ENCODE data around the gene THSD4.

THSD4 gene

DNA sequence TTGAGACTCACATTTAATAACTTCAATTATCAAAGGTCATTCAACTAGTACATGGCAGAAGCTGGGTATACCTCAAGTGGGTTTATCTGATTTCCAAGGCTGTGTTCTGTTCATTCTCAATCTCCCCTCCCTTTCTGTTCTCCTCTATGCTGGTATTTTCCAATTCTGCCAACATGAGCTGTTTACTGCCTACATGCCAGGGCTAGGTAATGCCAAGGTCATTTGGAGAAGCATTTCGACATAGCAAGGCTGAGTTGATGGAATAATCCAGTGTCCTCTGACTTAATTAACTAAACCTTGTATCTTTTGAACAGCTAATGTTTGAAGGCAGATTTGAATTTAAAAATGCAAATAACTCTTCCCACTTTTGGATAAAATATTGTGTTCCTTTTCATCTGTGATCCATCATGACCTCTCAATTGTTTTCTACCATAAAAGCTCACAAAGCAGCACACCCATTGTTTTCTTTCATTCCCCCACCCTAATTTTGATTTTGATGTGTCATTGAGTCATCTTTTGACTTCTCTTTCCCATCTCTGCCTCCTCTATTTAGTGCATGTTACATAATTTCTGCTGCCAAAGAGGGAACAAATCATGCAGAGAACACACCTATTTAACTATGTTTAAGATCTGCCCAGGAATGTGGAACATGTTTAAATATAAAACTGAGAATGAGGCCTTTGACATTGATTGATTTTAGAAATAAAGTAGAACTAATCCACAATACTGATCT is 386.2 kb downstream of the THSD4 start:
- DNase-seq (ENCODE audit: low spot score), result no peak

DNA sequence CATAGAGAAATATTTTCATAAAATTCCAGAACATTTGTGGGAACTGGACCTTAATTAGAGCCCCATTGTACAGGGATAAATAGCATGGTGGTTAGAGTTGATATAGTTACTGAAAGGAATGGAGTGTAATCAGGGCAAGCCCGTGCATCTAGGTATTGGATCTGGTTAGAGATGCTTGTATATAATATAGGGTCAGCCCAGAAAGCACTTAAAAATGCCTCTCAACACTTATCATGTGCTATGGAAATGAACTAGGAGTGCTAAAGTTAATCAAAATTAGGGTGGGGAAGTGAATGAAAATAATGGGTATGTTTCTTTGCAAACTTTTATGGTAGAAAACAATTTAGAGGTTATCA is 386.8 kb downstream of the THSD4 start:
- no peak for DNase-seq (ENCODE audit: low spot score)

DNA sequence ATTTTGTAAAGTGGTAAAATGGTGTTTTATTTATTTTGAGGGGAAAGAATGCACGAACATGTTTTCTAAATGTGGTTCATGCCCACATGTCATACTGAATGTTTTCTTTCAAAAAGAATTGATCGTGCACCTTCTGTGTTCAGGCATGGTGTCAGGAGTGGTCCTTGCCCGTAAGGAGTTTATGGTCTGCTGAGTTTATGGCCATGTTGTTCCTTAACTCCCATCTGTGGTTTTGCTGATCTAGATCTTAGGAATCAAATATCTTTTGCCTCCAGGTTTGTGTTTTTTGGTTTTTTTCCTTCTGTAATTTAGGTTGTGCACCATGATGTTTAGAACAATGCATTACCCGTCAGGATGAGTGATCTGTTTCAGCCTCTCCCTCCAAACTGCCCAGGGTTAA is 390.7 kb downstream of the THSD4 start:
- DNase-seq (ENCODE audit: low spot score), result no peak

DNA sequence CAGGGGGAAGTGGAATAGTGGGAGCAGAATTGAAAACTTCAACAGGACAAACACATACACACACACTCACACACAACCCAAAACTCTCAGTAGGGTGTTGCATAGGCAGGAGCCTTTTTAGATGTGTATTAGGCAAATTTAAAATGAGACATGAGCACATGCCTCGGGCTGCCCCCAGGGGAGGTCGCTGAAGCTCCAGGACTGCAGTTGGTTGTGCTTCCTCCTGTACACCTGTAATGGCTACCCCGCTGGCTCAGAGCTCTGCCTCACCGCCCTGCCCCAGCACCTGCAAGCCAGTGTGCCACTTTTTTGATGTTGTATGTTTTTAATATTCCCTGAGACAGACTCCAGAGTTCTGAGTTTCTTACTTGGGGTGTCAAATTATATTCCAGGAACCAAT is 391.7 kb downstream of the THSD4 start:
- no peak for DNase-seq (ENCODE audit: low spot score)

DNA sequence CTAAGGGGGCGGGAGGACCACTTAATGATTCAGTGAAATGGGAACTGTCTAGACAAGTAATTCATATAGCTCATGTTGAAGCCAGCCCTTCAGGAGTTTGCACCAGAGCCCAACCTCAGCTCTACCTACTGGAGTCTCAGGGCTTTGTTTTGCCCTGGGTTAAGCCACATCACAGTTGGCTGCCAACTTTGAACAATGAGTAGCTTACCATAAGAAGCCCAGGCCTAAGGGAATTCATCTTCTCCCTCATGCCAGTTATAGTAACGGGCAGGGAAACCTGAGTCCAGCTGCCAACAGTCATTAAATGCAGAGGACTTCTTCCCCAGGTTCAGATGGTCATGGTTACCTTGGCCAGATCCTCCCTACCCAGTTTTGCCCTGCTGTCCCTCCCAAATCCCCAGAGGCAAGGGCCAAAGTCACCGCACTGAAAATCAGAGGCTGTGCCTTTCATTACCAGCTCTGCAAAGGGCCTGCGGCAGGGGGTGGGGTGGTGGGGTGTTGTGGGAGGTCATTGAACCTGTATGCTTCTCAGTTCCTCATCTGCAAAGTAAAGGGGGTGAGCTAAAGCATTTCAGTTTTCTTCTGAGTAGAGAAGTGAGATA is 392.9 kb downstream of the THSD4 start:
- no peak for DNase-seq (ENCODE audit: low spot score)

DNA sequence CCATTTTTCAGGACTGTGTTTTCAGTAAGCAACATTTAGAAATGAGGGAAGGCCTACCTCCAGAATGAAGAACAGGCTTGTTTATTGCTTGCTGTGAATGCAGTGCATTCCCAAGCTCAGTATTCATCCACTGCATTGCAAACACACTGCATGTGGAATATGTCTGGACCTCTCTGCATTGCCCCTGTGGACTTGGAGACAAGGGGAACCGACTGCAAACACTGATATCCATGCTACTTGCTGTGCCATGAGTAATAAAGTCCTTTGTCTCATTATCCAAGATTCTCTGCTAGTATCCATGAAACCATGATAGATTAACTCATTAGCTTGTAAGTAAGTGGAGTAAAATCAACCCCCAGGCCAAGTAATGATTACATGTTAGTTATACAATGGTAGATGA is 393.9 kb downstream of the THSD4 start:
- no peak for DNase-seq (ENCODE audit: low spot score)

DNA sequence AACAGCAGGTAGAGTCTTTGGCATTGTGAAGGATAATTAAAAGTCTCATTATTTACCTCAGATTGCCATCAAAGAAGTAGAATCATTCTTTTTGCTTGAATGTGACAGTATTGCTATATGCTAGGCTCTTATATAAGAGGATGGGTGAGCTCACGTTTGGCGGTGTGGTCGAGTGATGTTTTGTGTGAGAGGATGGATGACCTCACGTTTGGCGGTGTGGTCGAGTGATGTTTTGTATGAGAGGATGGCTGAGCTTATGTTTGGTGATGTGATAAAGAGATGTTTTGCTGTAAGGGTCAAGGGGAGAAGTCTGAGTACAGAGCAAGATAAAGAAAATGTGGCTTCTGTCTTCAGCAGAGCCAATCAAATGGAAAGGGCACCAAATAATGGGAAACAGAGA is 395.5 kb downstream of the THSD4 start:
- no peak for DNase-seq (ENCODE audit: low spot score)

DNA sequence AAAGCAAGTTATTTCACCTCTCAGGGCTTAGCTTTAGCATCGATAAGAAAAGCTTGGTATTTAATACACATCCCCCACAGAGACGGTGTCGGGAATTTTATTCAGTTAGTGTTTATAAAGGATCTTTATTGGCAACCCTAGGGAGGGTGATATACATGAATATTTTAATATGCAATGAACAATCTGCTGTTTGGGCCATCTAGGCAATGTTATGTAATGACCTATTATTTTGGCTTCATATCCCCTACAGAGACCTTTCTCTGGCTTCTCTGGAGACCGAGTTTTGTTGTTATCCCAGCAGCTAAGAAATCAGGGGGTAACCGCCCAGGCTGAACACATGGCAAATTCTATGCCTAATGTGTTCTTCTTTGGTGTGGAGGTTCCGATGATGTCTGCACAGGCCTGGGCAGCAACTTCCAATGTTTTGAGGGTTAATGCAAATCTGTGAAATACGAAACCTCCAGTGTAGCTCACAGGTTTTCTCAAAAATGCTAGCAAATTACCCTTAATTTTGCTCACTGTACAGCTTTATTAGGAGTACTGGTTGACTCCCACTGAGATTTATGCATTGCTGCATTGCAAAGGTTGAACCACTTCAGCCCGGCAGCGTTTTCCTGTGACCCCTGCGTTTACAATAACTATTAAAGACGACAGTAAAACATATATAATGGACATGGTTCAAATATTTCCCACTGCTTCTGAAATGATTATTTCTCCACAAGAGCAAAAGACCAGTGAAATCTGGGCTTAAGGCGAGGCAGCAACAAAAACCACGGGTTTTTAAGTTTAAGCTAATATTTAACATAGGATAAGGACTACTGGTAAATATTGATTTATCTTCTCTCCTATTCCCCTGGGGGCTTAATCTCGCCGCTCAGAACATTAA is 396.8 kb downstream of the THSD4 start:
- DNase-seq (ENCODE audit: low spot score), result no peak

DNA sequence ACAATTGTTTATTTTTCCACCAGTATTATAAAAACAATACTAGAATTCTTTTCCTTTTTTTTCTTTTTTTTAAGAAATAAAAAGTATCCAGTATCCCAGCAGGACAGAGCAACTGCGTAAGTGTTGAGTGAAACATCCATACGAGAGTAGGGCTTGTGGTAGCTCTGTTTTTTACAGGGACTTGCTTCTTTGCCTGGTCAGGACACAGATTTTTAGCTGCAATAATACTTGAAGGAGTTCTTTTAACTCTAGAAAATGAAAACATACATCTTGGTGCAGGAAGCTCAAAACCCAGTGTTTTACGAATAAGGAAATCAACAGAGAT is 397.4 kb downstream of the THSD4 start:
- no peak for DNase-seq (ENCODE audit: low spot score)

DNA sequence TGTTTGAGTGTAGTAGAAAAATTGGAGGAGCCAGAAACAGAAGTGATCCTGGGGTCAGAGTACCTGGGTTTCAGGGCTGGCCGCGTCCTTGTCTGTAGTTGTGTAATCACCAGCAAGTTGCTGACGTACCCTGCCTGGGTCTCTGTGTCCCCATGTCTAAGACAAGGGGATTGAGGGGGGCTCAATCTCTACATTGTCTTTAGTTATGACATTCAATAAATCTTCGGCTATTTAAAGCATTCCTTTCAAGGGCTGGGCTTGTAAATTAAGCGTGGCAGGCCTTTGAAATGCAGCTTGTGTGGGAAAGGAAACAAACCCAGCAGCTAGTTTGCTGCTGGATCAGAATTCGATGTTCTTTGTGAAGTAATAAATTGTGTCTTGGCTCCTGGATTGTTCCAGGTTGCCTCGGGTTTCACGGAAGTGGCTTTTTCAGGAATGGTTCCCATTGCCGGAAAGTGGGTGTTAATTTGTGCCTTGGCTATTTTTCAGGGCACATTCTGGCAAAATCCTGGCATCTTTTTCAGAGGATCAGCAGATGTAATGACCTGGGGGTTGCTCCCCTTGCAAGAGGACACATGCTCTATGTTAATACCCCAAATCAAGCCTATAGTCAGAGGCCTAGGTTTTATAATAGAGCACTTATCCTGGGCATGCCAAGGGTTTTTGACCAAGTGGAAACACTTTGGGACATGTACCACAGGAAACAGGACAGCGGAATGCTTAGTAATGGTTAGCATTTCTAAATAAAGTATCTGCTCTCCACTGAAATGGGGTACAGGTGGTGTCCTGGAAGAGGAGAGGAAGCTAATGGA is 400.3 kb downstream of the THSD4 start:
- no peak for DNase-seq (ENCODE audit: low spot score)

DNA sequence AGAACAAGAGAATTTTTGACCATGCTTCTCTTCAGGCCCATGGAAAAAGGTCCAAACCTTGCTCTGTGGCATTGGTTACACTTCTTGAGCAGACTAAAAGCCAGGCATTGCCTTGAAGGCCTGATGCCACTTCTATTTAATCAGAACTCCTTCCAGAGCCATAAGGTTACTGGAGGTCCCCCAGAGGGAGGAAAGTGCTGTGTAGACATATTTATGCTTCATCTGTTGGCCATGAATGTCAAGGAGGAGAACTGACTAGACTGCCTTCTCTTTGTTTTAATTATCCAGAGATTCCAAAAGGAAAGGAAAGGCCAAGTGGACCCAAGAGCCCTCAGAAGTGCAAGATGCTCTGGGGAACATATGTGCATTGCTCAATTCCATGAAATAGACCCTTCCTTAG is 402.5 kb downstream of the THSD4 start:
- no peak for DNase-seq (ENCODE audit: low spot score)

DNA sequence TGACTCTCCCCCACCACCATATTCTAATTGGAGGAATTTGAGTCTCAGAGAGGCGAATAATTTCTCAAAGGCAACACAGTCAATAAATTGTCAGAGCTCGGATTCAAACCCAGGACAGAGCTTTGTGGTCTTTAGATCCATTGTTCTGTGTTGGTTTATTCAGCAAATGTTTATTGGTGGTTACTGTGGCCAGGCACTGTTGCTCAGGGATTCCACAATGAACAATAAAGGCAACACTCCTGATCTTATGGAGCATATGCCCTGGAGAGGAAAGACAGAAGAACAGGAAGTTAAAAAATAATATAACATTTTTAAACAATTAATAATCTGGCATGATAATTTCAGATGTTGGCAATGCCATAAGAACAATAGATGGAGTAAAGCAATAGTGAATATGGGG is 403.4 kb downstream of the THSD4 start:
- no peak for DNase-seq (ENCODE audit: low spot score)

DNA sequence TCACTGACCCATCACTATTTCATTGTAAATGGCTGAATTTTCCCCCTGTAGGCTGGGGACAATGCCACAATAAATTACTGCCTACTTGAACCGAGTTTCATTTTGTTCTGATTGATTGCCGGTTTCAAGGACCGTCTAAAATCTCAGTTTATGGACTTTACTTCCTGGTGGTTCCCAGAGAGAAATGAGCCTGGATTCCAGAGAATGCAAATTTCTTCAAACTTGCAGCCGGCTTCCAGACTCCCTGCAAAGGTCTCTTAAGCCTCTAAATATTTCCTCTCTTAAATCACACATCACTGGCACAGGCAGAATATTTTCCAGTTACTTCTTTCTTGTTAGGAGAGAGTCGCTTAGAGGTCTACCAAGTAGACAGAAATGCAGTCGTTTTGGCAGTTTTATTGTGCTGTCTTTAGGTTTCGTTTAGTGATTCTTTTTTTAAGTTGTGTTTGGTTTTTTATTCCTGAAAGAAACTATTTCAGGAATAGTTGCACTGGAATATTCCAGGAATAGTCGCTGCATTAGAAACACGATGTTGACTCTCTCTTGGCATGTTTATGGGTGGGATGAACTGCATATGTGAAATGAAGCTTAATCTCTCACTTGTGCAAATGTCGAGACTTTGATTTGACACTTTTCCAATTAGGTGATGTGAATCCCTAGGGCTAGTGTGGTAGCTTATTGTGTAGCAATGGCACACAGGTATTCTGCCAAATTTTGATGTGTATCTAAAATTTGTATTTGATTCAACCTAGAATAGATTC is 411.0 kb downstream of the THSD4 start:
- peak; percentile 14 for DNase-seq (ENCODE audit: low spot score)

DNA sequence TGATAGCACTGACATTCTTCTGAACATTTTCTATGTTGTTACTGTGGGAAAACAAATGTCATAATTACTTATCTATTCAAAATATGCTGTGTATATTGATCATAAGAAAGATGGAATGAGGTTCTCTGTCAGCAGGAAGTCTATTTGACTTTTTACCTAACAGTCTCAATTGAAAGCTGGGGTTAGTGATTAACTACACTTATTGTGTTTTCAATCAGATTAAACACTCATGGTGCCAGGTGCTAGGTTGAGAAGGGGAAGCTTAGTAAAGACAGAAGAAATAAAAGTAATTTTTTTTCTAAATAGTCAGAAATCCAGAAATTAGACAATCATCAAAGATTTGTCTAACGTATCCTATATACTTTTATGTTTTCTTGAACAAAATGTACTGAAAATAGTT is 414.1 kb downstream of the THSD4 start:
- no peak for DNase-seq (ENCODE audit: low spot score)

DNA sequence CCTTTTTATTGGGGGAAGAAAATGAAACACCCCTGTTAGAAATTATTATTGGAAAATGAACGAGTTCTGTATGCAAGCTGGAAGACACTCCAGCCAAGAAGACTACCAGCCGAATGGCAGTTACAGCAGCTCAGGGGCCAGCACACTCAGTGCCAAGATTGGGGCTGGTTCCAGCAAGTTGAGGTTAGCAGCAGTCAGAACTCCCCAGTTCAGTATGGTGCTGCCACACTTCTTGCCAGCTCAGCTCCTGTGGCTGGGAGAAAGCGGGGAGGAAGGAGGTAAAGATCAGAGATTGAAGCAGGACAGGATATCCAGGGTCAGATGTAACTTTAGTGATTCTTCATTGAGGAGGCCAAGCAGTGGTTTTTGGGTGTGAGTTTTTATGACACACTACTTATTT is 414.8 kb downstream of the THSD4 start:
- no peak for DNase-seq (ENCODE audit: low spot score)

DNA sequence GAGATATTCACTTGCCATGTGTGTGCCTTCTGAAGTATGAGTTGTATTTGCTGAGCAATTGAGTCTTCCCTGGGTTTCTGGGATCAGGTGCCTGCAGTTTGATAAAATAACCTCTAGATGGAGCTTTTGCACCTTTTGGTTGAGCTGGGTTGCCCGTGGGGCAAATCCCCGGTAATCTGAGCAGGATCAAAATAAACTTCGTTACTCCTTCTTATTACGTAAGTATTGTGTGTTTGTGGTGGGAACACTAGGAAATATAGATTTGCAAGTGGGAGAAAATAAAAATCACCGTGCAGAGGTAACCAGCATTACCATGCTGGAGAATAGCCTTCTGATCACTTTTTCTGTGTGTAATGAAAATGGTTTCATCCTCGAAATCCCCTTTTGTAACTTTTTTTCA is 417.7 kb downstream of the THSD4 start:
- DNase-seq (ENCODE audit: low spot score), result peak; percentile 25

DNA sequence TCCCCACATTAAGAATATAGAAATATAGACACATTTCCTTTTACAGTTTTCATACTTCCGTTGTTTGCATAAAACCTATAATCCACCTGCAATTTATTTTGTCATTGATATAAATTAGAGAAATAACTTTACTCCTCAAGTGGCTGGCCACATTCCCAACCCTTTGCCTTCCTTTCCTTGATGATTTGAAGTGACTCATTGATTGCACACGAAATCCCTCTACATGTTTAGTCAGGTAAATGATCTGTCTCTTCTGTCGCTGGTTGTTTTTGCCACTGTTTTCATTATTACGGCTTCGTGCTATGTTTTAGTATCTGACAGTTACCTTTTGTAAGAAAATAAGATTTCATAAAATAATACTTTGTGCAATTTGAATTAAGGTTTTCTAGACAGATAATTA is 422.9 kb downstream of the THSD4 start:
- DNase-seq (ENCODE audit: low spot score), result no peak

DNA sequence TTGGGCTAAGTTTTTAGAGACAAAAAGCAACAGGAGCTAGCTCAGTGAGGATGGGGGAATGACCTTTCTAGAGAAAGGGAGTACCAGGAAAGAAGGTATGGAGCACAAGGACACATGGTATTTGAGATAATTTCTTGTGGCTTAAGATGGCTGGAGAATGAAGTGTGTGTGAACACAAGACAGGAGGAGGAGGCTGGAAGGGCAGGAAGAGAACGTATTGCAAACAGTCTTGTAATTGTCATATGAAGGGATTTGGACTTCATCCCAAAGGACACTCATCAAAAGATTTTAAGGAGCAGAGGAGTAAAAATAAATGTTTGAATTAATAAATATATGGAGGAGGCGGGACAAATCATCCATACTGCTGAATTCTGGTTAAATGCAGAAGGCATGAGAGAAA is 426.5 kb downstream of the THSD4 start:
- DNase-seq (ENCODE audit: low spot score), result no peak

DNA sequence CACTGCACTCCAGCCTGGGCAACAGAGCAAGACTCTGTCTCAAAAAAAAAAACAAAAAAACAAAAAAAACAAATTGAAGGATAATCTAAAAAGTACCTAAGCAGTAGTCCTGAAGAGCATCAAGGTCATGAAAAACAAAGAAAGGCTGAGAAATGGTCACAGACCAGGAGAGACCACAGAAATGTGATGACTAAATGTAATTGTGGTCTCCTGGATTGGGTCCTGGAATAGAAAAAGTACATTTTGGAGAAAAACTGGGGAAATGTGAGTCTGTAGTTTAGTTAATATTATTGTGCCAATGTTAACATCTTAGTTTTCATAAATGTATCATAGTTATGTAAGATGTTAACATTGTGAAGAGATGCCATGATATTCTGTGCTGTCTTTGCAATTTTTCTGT is 427.6 kb downstream of the THSD4 start:
- no peak for DNase-seq (ENCODE audit: low spot score)

DNA sequence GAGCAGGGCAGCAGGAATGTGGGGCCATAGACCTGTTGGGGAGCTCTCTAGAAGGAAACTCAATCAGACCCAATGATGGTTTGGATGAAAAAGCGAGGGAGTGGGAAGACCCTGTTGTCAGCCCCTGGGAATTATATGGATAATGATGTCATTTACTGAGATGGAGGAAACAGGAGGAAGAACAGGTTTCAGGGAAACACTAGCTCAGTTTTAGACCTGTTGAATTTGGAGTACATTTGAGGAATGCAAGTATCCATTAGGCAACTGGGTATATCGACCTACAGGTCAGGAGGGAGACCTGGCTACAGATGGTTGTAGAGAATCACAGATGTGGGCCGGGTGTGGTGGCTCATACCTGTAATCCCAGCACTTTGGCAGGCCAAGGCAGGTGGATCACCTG is 428.1 kb downstream of the THSD4 start:
- DNase-seq (ENCODE audit: low spot score), result no peak

DNA sequence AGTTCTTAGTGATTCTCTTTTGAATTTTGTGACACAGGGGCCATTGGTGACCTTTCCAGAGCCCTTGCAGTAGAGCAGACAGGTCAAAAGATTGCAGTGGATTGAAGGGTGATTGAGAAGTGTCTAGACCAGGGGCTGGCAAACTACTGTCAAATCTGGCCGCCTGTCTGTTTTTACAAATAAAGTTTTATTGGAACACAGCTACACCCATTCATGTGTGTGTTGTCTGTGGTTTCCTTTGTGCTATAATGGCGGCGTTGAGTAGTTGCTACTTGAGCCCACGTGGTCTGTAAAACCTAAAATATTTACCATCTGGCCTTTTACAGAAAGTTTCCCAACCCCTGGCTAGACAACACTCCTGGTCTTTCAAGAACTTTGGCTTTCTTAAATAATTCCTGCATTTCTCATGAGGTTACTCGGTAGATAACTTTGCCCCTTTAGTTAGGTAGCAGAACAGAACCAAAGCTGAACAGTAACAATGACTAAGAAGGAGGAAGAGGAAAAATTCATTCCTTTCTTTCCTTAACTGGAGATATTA is 430.0 kb downstream of the THSD4 start:
- no peak for DNase-seq (ENCODE audit: low spot score)

DNA sequence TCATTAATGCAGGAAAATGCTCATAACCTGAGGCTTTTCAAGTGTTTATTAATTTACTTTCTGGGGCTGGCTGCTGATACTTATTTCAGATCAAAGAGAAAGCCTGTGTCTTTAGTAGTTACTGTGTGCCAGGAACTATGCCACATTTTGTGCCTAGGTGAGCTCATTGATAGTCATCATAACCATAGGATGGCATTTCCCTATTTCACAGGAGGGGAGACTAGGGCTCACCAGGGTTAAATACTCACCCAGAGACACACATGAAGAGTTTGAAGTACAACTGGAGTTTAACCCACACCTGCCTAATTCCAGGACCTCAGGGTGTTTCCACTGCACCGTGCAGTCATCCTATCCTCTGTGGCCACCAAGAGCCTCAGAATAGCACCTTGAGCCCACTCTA is 430.7 kb downstream of the THSD4 start:
- DNase-seq (ENCODE audit: low spot score), result no peak
